Ascending aorta (tissue), 2 donors: ENCODE measurements around the gene KCNJ9. TPM values are rescaled to one million over a fixed set of nuclear protein-coding genes. Genes with fewer than 3 reads are reported as not detected.
A peak's percentile ranks its signal among the peaks of the same experiment; 100 is the strongest.

Experiments
- DNase-seq, 2 donors: peaks; one replicate each; pipeline ENCODE4 v3.0.0-alpha.2; 2019; ENCODE audit warnings: low spot score in 2 of 2
- H3K27ac ChIP-seq, 2 donors: fragments of 200-600 bp; sonication (generic); one replicate each; pipeline ENCODE4 v1.5.1; 2016 to 2017; ENCODE audit warnings: mild to moderate bottlenecking in 1 of 2
- H3K27me3 ChIP-seq: fragments of 200-600 bp; sonication (generic); one replicate; pipeline ENCODE4 v1.5.1; 2017
- H3K36me3 ChIP-seq, 2 donors: fragments of 200-600 bp; sonication (generic); one replicate each; pipeline ENCODE4 v1.5.1; 2016
- H3K4me1 ChIP-seq, 2 donors: fragments of 200-600 bp; sonication (generic); one replicate each; pipeline ENCODE4 v1.5.1; 2016 to 2017; ENCODE audit warnings: mild to moderate bottlenecking in 1 of 2
- H3K4me3 ChIP-seq, 2 donors: fragments of 200-600 bp; sonication (generic); one replicate each; pipeline ENCODE4 v1.5.1; 2016 to 2017; ENCODE audit warnings: mild to moderate bottlenecking in 1 of 2
- H3K9me3 ChIP-seq, 2 donors: fragments of 200-600 bp; sonication (generic); one replicate each; pipeline ENCODE4 v1.5.1; 2016
- intact Hi-C: fragments of 100-400 bp; cut with DNase I; formaldehyde crosslinking; loops from one replicate; pipeline ENCODE4 v1.15.1; 2023
- total RNA-seq: library from RNA; depleted of rRNA; stranded (reverse); fragments of >200 nt; gene quantifications from one replicate; pipeline ENCODE4 v1.1.0, GENCODE V29; 2016
- TF ChIP-seq, protein P1 (sequence below), 3 experiments: fragments of 200-600 bp in 2 of 3; fragments of 450-650 bp in 1 of 3; sonication (generic) in 2 of 3; IDR thresholded peaks; one replicate each; pipeline ENCODE4 v1.5.1; 2016 to 2019; ENCODE audit warnings: antibody characterized with exemption in 3 of 3, mild to moderate bottlenecking in 1 of 3, moderate library complexity in 1 of 3

Gene KCNJ9
- total RNA-seq, 1 donor from 2014 or later: 1.2 TPM

DNA sequence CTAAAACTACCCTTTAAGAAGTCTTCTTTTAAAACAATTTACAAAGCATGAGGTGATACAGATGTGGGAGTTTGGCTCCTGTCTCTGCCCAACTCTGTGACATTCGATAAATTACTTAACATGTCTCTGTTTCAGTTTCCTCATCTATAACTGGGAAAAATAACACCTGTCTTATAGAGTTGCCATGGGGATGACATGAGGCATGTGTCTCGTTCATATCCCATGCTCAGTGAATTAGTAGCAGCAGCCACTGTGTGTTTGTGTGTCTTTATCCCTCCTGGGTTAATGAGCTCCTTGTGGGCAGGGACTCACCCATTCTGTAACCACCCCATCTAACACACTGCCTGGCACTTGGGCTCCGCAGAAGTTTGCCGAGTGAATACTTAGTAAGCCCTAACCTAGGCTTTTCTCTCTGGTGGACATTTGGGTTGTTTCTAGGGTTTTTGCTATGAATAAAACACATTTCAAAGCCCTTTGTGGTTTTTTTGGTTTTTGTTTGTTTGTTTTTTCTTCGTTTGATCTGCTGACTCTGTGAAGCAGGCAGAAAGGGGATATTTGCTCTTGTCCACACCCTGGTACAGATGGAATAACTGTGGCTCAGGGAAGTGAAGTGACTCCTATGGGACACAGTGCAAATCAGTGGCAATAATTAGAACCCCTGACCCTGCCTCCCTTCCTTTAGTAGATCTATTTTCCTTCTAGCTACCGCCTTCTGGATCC lies 797 bp upstream of the KCNJ9 start:
- Histone ChIP-seq H3K27ac (no peak overlapping the region), H3K27me3 (no peaks in the 10 kb centered on the region), H3K4me1 (peaks cover 3 to 20% of the 10 kb centered on the region in 2 donors), H3K4me3 (no peak overlapping the region), H3K9me3 (no peaks in the 10 kb centered on the region), H3K36me3 (no peaks in the 10 kb centered on the region)
- intact Hi-C loops: loop anchor here (5.0 kb wide), 1 partner anchor 33 kb away; no protein-coding TSS in a partner anchor
- TF ChIP-seq, protein P1, sequence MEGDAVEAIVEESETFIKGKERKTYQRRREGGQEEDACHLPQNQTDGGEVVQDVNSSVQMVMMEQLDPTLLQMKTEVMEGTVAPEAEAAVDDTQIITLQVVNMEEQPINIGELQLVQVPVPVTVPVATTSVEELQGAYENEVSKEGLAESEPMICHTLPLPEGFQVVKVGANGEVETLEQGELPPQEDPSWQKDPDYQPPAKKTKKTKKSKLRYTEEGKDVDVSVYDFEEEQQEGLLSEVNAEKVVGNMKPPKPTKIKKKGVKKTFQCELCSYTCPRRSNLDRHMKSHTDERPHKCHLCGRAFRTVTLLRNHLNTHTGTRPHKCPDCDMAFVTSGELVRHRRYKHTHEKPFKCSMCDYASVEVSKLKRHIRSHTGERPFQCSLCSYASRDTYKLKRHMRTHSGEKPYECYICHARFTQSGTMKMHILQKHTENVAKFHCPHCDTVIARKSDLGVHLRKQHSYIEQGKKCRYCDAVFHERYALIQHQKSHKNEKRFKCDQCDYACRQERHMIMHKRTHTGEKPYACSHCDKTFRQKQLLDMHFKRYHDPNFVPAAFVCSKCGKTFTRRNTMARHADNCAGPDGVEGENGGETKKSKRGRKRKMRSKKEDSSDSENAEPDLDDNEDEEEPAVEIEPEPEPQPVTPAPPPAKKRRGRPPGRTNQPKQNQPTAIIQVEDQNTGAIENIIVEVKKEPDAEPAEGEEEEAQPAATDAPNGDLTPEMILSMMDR (IDR thresholded peaks at IDR 0.05): no peak
- no peak for DNase-seq

GRCh38 chr1:160082487-160082886 lies 1.1 kb downstream of the KCNJ9 start:
- H3K4me1 ChIP-seq: peaks cover 7 to 27% of the 10 kb centered on the region in 2 donors
- no peak for DNase-seq
- TF ChIP-seq, protein P1 (IDR thresholded peaks at IDR 0.05): no peak
- H3K36me3 ChIP-seq: no peaks in the 10 kb centered on the region
- intact Hi-C loops: loop anchor here (5.0 kb wide), 1 partner anchor 35 kb away; no protein-coding TSS in a partner anchor
- no peak overlapping the region for H3K27ac ChIP-seq
- H3K4me3 ChIP-seq: no peak overlapping the region
- no peaks in the 10 kb centered on the region for H3K9me3 ChIP-seq
- H3K27me3 ChIP-seq: no peaks in the 10 kb centered on the region

DNA sequence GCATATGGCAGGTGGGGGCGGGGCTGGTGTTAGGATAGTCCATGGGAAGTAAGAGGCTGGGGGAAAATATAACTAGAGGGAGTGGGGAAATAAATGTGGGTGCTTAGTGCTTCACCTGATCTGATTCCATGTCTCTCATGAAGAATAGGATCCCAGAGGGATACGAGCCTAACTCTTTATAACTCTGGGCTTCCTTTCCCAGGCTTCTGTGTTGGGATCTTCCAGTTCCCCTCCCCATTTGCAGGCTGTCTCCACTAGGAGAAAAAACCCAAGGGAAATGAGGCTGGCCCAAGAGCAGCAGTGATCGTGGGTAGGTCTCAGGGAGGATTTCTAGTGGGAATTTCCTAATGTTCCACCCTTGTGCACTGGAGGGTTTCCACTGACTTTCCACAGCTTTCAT lies 1.6 kb downstream of the KCNJ9 start:
- H3K27me3 ChIP-seq: no peaks in the 10 kb centered on the region
- no peaks in the 10 kb centered on the region for H3K9me3 ChIP-seq
- H3K4me1 ChIP-seq: peaks cover 7 to 27% of the 10 kb centered on the region in 2 donors
- no peaks in the 10 kb centered on the region for H3K36me3 ChIP-seq
- intact Hi-C loops: loop anchor here (5.0 kb wide), 1 partner anchor 36 kb away; no protein-coding TSS in a partner anchor
- TF ChIP-seq, protein P1 (IDR thresholded peaks at IDR 0.05): no peak
- H3K27ac ChIP-seq: no peak overlapping the region
- DNase-seq: no peak
- H3K4me3 ChIP-seq: no peak overlapping the region

- intact Hi-C loops: loop anchor here (5.0 kb wide), 1 partner anchor 37 kb away; no protein-coding TSS in a partner anchor
- H3K27me3 ChIP-seq: no peaks in the 10 kb centered on the region
- peak in 1 of 2 donors; percentile 76 for DNase-seq
- peak overlapping the region in 1 of 2 donors; percentile 84 for H3K27ac ChIP-seq
- peaks cover 3 to 10% of the 10 kb centered on the region in 2 donors for H3K36me3 ChIP-seq
- peak overlapping the region; percentile 23 to 27 for H3K4me3 ChIP-seq
- H3K9me3 ChIP-seq: no peaks in the 10 kb centered on the region
- H3K4me1 ChIP-seq: peaks cover 7 to 27% of the 10 kb centered on the region in 2 donors
- TF ChIP-seq, protein P1 (IDR thresholded peaks at IDR 0.05): peak; percentile 5 to 46 (median 18)
Observed at GRCh38 chr1:160083968-160084770, 2.8 kb downstream of the KCNJ9 start.

- peak overlapping the region; percentile 82 to 84 for H3K27ac ChIP-seq
- H3K4me1 ChIP-seq: peaks cover 7 to 27% of the 10 kb centered on the region in 2 donors
- peak overlapping the region in 1 of 2 donors; percentile 26 for H3K4me3 ChIP-seq
- intact Hi-C loops: loop anchor here (5.0 kb wide), 3 partner anchors 38 to 167 kb away; partner anchors contain the start of gene PIGM
- peaks cover 3 to 17% of the 10 kb centered on the region in 2 donors for H3K36me3 ChIP-seq
- peak in 1 of 2 donors; percentile 85 for DNase-seq
- H3K27me3 ChIP-seq: no peaks in the 10 kb centered on the region
- TF ChIP-seq, protein P1 (IDR thresholded peaks at IDR 0.05): no peak
- H3K9me3 ChIP-seq: no peaks in the 10 kb centered on the region
Observed at GRCh38 chr1:160084771-160085321, 3.5 kb downstream of the KCNJ9 start.
